ENCODE results near the gene MGAT4C.

MGAT4C gene

DNA sequence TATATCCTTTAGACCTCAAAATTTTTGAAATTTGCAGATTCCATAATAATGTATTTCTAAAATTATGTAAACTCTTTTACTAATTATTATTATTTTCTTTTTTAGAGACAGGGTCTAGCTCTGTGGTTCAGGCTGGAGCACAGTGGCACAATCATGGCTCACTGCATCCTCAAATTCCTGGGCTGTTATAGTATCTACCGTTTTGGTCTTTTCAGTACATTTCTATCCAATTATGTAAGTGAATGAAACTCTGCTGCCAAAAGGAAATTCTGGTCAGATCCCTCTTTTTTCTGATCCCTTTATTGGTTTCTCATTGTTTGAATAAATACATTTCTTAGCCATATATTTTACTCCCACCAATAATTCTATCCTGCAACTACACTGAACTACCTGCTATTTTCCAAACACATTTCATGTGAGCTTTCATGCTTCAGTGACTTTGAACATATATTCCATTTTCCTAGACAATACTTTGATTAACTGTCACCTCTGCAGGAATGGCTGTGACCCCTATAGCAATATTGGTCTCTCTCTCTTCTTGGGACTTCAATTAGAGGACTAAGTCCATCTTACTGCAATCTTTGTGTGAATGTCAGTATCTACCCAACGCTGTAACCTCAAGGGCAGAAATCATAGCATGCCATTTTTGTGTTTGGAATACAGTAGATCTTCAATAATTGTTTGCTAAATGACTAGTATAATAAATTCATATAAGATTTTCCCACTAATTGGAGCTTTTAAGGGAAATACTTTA, 198.9 kb downstream of the MGAT4C start:
- H3K36me3 ChIP-seq: no peaks in the 10 kb centered on the region
- no peaks in the 10 kb centered on the region for H3K27me3 ChIP-seq
- DNase-seq: no peak
- H3K9me3 ChIP-seq: no peaks in the 10 kb centered on the region; the same call in 1 of the 2 replicates
- H3K4me1 ChIP-seq: no peaks in the 10 kb centered on the region
- TF ChIP-seq, protein P1, sequence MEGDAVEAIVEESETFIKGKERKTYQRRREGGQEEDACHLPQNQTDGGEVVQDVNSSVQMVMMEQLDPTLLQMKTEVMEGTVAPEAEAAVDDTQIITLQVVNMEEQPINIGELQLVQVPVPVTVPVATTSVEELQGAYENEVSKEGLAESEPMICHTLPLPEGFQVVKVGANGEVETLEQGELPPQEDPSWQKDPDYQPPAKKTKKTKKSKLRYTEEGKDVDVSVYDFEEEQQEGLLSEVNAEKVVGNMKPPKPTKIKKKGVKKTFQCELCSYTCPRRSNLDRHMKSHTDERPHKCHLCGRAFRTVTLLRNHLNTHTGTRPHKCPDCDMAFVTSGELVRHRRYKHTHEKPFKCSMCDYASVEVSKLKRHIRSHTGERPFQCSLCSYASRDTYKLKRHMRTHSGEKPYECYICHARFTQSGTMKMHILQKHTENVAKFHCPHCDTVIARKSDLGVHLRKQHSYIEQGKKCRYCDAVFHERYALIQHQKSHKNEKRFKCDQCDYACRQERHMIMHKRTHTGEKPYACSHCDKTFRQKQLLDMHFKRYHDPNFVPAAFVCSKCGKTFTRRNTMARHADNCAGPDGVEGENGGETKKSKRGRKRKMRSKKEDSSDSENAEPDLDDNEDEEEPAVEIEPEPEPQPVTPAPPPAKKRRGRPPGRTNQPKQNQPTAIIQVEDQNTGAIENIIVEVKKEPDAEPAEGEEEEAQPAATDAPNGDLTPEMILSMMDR (IDR thresholded peaks at IDR 0.05; ENCODE audit: low read depth, low read length): no peak
- no peak overlapping the region for H3K4me3 ChIP-seq (ENCODE audit: low read depth, low read length)

DNA sequence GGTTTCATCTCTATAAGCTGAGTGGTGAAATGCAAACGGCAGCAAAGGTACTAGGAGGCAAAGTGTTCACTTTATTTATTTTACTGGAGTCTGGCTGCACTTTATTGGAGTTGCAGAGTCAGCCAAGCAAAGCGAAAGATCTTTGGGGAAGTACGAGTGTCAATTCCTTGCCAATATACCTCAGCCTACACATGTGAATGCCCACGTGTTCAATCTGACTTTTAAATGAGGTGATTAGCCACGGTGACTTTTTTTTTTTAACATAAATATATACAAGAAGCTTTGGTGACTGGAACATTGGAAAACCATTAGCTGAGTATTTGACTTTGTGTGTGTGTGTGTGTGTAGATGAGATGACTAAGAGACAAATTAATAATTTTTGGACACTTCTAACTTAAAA, 203.3 kb downstream of the MGAT4C start:
- no peaks in the 10 kb centered on the region for H3K27me3 ChIP-seq
- H3K4me3 ChIP-seq (ENCODE audit: low read depth, low read length): no peak overlapping the region
- TF ChIP-seq, protein P1 (IDR thresholded peaks at IDR 0.05; ENCODE audit: low read depth, low read length): no peak

DNA sequence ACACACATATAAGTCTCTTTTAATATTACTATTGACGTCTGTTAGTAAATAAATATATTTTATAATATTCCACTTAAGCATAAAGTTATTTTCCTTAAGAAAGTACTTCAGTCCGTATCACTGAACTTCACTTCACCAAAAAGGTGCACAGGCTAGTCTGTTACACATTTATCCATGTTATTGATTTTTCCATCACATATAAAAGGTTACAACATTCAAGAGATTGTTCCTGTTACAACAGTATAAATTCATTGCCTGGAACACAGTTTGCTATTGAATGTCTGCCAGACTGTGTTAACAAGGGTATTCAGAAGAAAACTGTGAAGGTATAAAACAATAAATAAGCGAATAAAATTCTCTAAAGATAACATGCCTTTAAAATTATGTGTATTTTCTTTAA, 206.2 kb downstream of the MGAT4C start:
- TF ChIP-seq, protein P1 (IDR thresholded peaks at IDR 0.05; ENCODE audit: low read depth, low read length): no peak
- no peak overlapping the region for H3K4me3 ChIP-seq (ENCODE audit: low read depth, low read length)
- DNase-seq: no peak
- H3K4me1 ChIP-seq: no peaks in the 10 kb centered on the region
- no peaks in the 10 kb centered on the region for H3K36me3 ChIP-seq
- H3K9me3 ChIP-seq: no peaks in the 10 kb centered on the region
- no peaks in the 10 kb centered on the region for H3K27me3 ChIP-seq

More for the DNA sequence above, 203.3 kb downstream of the MGAT4C start:
- H3K36me3 ChIP-seq: no peaks in the 10 kb centered on the region
- DNase-seq: no peak
- no peaks in the 10 kb centered on the region; the same call in 1 of the 2 replicates for H3K9me3 ChIP-seq
- H3K4me1 ChIP-seq: no peaks in the 10 kb centered on the region

DNA sequence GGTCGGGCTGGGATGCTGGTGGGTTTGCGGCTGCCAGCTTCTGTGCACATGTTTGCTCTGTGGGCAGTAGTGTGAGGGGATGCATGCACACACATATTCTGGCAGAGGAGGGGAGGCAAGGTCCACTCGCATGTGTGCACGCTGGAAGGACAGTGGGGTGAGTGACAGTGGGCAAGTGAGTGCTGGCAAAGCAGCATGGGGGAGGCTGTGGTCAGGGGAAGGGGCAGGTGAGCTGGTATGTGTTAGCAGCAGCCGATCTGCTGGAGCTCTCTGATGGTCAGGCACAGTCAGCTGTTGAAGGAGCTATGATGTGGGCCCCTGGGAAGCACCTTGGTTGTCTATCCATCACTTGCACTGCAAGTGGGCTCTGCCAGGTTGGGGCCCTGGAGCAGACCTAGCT, 211.8 kb downstream of the MGAT4C start:
- no peaks in the 10 kb centered on the region for H3K9me3 ChIP-seq
- H3K27me3 ChIP-seq: no peaks in the 10 kb centered on the region
- H3K36me3 ChIP-seq: no peaks in the 10 kb centered on the region
- no peaks in the 10 kb centered on the region for H3K4me1 ChIP-seq
- no peak overlapping the region for H3K4me3 ChIP-seq (ENCODE audit: low read depth, low read length)
- no peak for DNase-seq
- TF ChIP-seq, protein P1 (IDR thresholded peaks at IDR 0.05; ENCODE audit: low read depth, low read length): no peak

DNA sequence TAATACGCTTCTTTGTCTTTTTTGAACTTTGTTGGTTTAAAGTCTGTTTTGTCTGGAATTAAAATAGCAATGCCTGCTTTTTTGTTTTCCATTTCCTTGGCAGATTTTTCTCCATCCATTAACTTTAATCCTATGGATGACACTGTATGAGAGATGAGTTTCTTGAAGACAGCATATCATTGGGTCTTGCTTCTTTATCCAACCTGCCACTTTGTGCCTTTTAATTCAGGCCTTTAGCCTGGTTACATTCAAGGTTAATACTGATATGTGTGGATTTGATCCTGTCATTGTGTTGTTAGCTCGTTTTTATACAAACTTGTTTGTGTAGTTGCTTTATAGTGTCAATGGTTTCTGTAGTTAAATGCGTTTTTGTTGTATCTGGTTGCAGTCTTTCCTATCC, 214.1 kb downstream of the MGAT4C start:
- TF ChIP-seq, protein P1 (IDR thresholded peaks at IDR 0.05; ENCODE audit: low read depth, low read length): no peak
- H3K4me1 ChIP-seq: no peaks in the 10 kb centered on the region
- no peaks in the 10 kb centered on the region for H3K36me3 ChIP-seq
- no peaks in the 10 kb centered on the region for H3K9me3 ChIP-seq
- no peak overlapping the region for H3K4me3 ChIP-seq (ENCODE audit: low read depth, low read length)
- H3K27me3 ChIP-seq: no peaks in the 10 kb centered on the region
- DNase-seq: no peak

DNA sequence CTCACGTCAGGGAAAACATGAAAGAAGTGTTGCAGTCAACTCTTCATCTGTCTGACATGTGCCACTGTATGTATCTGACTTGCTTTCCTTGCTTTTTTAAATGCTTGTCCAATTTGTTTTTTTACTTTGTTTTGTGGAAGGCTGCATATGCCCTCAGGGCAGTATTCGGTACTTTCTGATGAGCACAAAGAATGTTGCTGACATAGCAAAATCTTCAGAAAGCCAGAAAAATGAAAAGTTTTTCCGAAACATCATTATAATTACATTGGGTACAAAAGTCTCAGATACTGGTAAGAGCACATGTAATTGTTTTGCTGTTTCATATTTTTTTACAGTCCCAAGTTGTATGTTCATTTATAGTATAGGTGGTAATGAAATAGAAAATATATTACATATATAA, 237.8 kb downstream of the MGAT4C start:
- no peaks in the 10 kb centered on the region for H3K4me1 ChIP-seq
- DNase-seq: no peak
- H3K4me3 ChIP-seq (ENCODE audit: low read depth, low read length): no peak overlapping the region
- H3K9me3 ChIP-seq: no peaks in the 10 kb centered on the region
- H3K36me3 ChIP-seq: no peaks in the 10 kb centered on the region
- TF ChIP-seq, protein P1 (IDR thresholded peaks at IDR 0.05; ENCODE audit: low read depth, low read length): no peak
- H3K27me3 ChIP-seq: no peaks in the 10 kb centered on the region
